ENCODE data around the gene C16orf74.

Gene C16orf74

GRCh38 chr16:85674828-85675227 is 76.1 kb downstream of the C16orf74 start:
- Histone ChIP-seq H3K9me3 (no peaks in the 10 kb centered on the region), H3K36me3 (peaks cover 23 to 36% (median 29%) of the 10 kb centered on the region in 3 donors), H3K4me1 (peaks cover 0 to 16% (median 12%) of the 10 kb centered on the region in 4 donors), H3K27ac (peak overlapping the region in 1 of 2 donors; percentile 19), H3K4me3 (no peak overlapping the region), H3K27me3 (no peaks in the 10 kb centered on the region)
- intact Hi-C loops (cut with DNase I; ENCODE audit: low total_unique reads) = no loop called here
- TF ChIP-seq CTCF (IDR thresholded peaks at IDR 0.05) = no peak
- no peak for DNase-seq

GRCh38 chr16:85674418-85674755 is 76.5 kb downstream of the C16orf74 start:
- intact Hi-C loops (cut with DNase I; ENCODE audit: low total_unique reads) = no loop called here
- DNase-seq = no peak
- Histone ChIP-seq H3K4me1 (peaks cover 0 to 16% (median 12%) of the 10 kb centered on the region in 4 donors), H3K27me3 (no peaks in the 10 kb centered on the region), H3K9me3 (no peaks in the 10 kb centered on the region), H3K36me3 (peaks cover 27 to 40% (median 33%) of the 10 kb centered on the region in 3 donors), H3K4me3 (no peak overlapping the region), H3K27ac (peak overlapping the region; percentile 8 to 19)
- TF ChIP-seq CTCF (IDR thresholded peaks at IDR 0.05) = no peak

GRCh38 chr16:85673529-85674417 is 77.1 kb downstream of the C16orf74 start:
- peak overlapping the region; percentile 8 to 19 for H3K27ac ChIP-seq
- H3K9me3 ChIP-seq = no peaks in the 10 kb centered on the region
- peaks cover 0 to 16% (median 12%) of the 10 kb centered on the region in 4 donors for H3K4me1 ChIP-seq
- DNase-seq = no peak
- intact Hi-C loops (cut with DNase I; ENCODE audit: low total_unique reads) = no loop called here
- H3K36me3 ChIP-seq = peaks cover 32 to 42% (median 39%) of the 10 kb centered on the region in 3 donors
- H3K27me3 ChIP-seq = no peaks in the 10 kb centered on the region
- no peak overlapping the region for H3K4me3 ChIP-seq
- no peak for TF ChIP-seq CTCF (IDR thresholded peaks at IDR 0.05)

GRCh38 chr16:85670840-85671239 is 80.1 kb downstream of the C16orf74 start:
- Histone ChIP-seq H3K4me1 (peaks cover 0 to 16% (median 12%) of the 10 kb centered on the region in 4 donors), H3K4me3 (no peak overlapping the region), H3K27ac (no peak overlapping the region), H3K9me3 (no peaks in the 10 kb centered on the region), H3K27me3 (no peaks in the 10 kb centered on the region), H3K36me3 (peaks cover 55 to 72% (median 68%) of the 10 kb centered on the region in 3 donors)
- no peak for TF ChIP-seq CTCF (IDR thresholded peaks at IDR 0.05)
- no peak for DNase-seq
- intact Hi-C loops (cut with DNase I; ENCODE audit: low total_unique reads) = no loop called here

GRCh38 chr16:85668676-85669424 is 82.0 kb downstream of the C16orf74 start:
- H3K9me3 ChIP-seq = no peaks in the 10 kb centered on the region
- no peak for DNase-seq
- TF ChIP-seq CTCF (IDR thresholded peaks at IDR 0.05) = no peak
- no peaks in the 10 kb centered on the region for H3K27me3 ChIP-seq
- H3K36me3 ChIP-seq = peaks cover 72 to 91% (median 88%) of the 10 kb centered on the region in 3 donors
- intact Hi-C loops (cut with DNase I; ENCODE audit: low total_unique reads) = no loop called here
- H3K4me3 ChIP-seq = no peak overlapping the region
- H3K27ac ChIP-seq = no peak overlapping the region
- peaks cover 0 to 8% (median 5%) of the 10 kb centered on the region in 4 donors for H3K4me1 ChIP-seq

All from tibial artery (tissue), 4 donors.